GM19351 (cell line): Measurements from ENCODE around the gene KCNAB3.

Experiments used
- ATAC-seq: cut with Tn5 transposase; IDR thresholded peaks from one replicate; pipeline ENCODE4 v1.9.1; 2021; ENCODE audit warnings: mild to moderate bottlenecking, moderate library complexity; ENCODE audit not compliant: unreplicated experiment

KCNAB3 gene

DNA sequence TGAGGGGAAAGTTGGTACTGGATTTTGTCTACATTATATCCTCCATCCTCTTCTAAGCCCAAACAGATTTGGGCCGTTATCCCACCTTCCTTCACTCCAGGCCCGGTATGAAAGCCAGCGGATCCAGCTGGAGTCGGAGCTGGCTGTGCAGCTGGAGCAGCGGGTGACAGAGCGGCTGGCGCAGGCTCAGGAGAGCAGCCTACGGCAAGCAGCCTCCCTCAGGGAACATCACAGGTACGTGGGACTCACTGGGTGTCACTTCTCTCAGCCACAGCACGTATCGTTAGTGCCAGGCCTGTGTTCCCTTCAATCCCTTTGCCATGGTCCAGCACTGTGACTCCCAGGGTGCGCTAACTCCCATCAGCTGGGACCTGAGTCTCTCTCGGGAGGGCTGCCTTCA, 13.6 kb upstream of the KCNAB3 start:
- ATAC-seq, result no peak

DNA sequence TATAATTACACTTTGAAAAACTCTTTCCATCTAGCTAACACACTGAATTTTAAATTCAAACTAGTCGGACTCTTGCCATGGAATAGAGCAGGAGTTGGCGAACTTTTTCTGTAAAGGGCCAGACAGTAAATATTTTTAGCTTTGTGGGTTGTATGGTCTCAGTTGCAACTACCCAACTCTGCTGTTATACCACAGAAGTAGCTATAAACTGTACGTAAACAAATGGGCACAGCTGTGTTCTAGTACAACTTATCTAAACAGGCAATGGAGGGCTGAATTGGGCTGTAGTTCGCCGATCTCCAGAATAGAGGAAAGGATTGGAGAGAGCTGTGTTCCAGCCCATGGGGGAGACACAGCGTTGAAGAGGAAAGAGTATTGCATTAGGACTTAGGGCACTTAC, 11.1 kb upstream of the KCNAB3 start:
- ATAC-seq, result no peak

DNA sequence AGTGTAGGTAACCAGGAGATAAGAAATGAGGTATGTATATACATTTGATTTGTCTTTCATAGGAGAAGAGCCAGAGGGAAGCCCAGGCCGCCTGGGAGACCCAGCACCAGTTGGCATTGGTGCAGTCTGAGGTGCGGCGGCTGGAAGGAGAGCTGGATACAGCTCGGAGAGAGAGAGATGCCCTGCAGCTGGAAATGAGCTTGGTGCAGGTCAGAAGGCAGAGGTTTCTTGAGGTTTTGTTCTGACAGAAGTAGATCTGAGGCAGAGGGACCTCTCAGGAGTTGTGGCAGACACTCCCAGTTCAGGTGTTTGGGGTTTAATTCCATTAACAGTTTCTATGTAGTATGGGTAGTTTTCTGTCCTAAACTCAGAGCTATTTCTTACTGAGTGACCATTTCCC, 10.4 kb upstream of the KCNAB3 start:
- no peak for ATAC-seq

DNA sequence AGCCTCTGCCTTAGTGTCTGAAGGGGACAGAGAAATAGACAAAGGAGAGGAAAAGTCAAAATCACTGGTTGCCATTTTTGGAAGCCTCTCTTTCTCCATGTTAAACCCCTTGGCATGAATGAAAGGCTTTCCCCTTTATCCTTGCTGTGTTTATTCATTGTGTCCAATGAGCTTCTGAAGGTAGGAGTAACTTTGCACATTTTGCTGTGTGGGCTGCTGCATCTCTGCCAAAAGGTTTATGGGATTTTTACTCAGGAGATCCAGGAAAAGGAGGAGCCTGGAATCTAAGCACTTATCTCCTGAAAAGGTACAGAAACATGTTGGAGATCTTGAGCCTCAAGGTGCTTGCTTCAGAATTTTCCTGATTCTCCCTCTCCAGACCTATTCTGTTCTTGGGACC, 6.2 kb upstream of the KCNAB3 start:
- no peak for ATAC-seq

DNA sequence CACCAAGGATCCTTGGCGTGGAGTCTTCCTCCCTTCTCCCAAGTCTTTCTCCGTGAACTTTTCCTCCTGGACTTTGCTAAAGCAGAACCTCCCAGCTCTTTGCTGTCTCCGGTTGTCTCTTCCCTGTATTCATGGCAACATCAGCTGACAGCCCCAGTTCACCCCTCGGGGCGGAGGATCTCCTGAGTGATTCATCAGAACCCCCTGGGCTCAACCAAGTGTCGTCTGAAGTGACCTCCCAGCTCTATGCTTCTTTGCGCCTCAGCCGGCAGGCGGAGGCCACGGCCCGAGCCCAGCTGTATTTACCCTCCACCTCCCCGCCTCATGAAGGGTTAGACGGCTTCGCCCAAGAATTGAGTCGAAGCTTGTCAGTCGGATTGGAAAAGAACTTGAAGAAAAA, 3.3 kb upstream of the KCNAB3 start:
- ATAC-seq, result no peak

DNA sequence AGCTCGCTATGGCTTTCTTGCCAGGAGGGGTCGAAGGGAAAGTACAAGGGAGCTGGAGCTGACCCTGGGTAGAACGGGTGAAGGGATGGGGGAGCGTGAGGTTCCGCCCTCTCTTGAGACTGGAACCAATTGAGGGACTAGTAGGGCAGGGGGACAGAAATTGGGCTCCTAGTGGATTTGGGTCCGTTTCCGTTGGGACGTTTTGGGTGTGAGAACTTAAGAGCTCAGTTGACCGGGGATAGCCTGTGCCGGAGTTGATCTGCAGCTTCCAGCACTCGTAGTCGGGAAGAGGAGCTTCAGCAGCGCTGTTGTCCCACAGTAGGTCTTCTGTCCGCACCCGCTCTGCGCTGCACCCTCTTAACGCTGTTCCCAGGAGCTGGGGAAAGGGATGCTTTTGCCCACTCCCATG, 2.8 kb upstream of the KCNAB3 start:
- ATAC-seq, result no peak

DNA sequence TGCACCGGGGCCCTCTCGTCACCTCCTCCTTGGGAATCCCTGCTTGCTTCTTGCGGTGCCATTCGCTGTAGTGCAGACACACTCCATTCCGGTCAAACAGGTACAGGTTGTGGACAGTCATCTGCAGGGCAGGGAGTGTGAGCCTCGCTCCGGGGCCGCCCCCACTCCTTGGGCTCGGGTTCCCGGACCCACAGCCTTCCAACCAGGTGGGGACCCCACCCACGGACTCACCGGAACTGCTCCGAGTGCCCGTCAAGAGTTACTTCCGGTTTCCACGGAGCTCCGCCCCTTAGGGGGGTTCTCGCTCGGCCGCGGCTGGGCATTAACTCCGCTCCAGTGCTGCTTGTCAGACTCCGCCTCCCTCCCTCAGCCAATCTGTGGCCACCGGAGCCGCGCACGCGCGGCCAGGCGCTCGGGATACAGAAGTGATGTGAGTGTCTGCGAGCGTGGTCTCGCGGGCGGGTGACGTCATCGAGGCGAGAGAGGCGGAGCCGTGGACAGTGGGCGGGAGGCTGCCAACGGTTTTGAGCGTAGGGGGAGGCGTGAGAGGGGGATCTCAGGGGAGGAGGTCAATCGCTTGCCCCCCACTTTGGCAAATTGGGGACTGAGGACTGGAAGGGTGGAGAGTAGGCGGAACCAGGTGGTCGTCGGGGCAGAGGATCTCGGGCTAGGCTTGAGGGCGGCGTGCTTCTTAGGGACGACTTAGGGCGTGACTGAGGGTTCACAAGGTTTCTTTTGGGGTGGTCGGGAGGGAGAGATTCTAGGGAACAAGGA, 2.2 kb upstream of the KCNAB3 start, which contains the start of the genes CNTROB and TRAPPC1:
CNTROB (plus strand) TSS at position 498 of the 774 bp plus-strand sequence. CDS start 874 bp downstream, outside the sequence.
TRAPPC1 (minus strand) TSS at position 238 of the 774 bp plus-strand sequence; CDS start at position 121, 117 bp downstream.
- peak; percentile 95 for ATAC-seq

GRCh38 chr17:7930841-7931631, 1.4 kb upstream of the KCNAB3 start:
- ATAC-seq, result no peak

DNA sequence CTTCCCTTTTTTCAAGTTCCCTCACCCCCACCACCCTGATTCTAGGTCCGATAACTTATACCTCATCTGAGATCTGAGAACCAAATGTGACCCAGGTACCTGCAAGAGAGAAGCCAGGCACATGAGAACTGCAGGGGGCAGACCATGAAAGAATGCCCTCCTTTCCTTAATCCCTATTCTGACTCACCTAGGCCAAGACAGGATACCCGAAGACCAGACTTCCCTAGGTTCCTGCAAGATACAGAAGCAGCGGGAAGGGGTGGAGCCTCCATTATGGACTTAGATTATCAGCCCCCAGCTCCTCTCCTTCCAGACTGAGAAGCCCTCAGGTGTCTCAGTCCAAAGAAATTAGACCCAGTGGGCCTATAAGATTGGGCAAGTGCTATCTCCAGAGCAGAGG, 2.1 kb downstream of the KCNAB3 start:
- no peak for ATAC-seq

DNA sequence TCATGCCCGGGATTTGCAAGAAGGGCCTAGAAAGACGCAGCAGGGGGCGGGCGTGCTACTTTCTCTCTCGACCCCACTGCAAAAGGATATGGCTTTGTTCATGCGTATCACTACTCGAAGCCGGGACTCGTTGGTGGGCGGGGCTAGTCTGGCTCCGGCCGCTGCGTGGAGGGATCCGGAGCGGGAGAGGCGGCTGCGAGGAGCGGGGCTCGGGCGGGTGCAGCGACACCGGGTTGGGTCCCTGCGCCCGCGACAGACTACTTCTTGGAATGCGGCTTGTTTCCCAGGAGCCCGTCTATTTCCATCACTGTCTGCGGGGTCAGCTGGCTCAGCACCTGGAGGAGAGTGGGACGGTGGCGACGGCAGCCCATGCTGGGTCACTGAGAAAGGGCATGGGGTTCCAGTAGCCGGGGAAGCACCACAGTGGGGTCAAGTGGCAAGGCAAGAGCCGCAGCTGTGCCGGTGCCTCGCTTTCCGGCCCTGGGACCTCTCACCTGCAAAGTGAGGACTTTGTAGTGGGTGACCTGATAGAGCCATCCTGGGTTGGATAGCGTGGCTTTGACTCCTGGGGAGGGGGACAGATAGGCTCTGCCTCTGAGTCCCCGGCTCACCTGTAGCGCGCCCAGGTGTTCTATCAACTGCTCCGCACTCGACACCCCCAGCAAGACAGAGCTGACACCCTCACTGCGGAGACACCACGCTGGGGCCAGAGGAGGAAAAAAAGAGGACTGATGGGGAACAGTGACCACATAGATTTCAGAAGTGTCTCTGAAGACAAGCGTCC, 6.6 kb downstream of the KCNAB3 start:
- ATAC-seq, result no peak

GRCh38 chr17:7922269-7922844, 7.3 kb downstream of the KCNAB3 start:
- ATAC-seq, result no peak

DNA sequence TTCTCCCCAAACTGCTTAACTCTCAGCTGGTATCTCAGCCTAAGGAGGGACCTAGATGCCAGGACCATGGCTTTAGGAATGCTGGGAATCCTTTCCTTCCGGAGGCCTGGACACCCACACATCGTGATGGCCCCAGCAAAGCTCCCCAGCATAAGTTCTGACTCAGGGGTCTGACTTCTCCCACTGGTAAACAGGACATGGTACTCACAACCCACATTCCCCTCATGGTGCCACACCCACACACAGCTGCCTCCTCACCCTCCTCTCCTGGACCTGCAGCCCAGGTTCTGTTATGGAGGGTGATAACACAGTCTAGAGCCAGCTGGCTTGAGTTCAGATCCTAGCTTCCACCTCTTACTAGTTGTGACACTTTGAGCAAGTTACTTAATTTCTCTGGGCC, 12.8 kb downstream of the KCNAB3 start:
- no peak for ATAC-seq

DNA sequence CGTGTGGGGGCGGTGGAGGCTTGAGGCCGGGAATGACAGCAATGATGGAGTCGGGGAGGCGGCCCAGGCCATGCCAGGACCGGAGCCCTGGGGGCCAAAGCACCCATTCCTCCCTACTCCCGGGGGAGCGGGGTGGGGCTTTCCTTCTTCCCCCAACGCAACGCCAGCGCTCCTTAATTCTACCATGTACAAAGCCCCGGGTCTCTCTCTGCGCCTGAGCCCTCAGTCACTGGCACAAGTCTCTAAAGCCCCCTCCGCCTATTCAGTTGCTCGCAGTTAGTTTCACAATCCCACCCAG, 13.3 kb downstream of the KCNAB3 start:
- no peak for ATAC-seq

GRCh38 chr17:7915611-7916384, 13.9 kb downstream of the KCNAB3 start, which contains the start of gene RNF227:
Gene RNF227, minus strand, starts transcription at chr17:7916289. Its CDS starts 94 bp downstream, at chr17:7916195.
- peak; percentile 73 for ATAC-seq

GRCh38 chr17:7915179-7915610, 14.5 kb downstream of the KCNAB3 start:
- no peak for ATAC-seq

- ATAC-seq, result no peak
Observed at GRCh38 chr17:7912927-7913524, 16.6 kb downstream of the KCNAB3 start.

DNA sequence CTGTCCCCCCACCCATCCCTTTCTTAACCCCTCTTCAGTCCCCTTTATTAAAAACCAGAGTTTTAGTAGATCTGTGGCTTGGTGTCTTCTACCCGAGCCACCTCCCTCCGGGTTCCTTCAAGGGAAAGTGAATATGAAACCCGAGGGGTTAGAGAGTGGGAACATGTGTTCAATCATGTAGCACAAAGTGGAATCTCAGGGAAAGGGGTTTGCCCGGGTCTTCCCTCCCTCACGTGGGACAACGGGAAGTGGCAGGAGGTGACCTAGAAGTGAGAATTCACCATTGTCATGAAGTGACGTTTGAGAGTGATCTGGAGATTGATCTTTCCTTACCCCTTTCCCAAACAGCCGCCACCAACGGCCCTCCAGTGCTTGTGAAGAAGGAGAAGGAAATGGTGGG, 18.5 kb downstream of the KCNAB3 start:
- ATAC-seq, result no peak

- ATAC-seq, result no peak
Observed at GRCh38 chr17:7910711-7911110, 18.9 kb downstream of the KCNAB3 start.

DNA sequence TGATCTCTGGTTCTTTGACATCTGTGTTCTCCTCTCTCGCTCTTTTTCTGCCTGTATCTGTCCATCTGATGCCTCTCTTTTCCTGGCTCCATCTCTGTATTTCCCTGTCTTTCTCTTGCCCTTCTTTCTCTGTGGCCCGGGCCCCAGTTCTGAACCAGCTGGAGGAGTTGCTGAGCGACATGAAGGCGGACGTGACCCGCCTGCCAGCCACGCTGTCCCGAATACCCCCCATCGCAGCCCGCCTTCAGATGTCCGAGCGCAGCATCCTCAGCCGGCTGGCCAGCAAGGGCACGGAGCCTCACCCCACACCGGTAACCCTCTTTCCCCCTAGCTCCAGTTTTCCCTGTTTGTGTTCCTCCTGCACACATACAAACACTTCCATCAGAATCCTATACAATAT, 19.4 kb downstream of the KCNAB3 start:
- no peak for ATAC-seq

GRCh38 chr17:7909089-7909488, 20.6 kb downstream of the KCNAB3 start:
- ATAC-seq, result no peak
